ENCODE measurements around the gene UBR7. TPM values are rescaled to one million over a fixed set of nuclear protein-coding genes. Genes with fewer than 3 reads are reported as not detected.

Gene UBR7
- total RNA-seq, 1 donor, result 20.6 TPM

DNA sequence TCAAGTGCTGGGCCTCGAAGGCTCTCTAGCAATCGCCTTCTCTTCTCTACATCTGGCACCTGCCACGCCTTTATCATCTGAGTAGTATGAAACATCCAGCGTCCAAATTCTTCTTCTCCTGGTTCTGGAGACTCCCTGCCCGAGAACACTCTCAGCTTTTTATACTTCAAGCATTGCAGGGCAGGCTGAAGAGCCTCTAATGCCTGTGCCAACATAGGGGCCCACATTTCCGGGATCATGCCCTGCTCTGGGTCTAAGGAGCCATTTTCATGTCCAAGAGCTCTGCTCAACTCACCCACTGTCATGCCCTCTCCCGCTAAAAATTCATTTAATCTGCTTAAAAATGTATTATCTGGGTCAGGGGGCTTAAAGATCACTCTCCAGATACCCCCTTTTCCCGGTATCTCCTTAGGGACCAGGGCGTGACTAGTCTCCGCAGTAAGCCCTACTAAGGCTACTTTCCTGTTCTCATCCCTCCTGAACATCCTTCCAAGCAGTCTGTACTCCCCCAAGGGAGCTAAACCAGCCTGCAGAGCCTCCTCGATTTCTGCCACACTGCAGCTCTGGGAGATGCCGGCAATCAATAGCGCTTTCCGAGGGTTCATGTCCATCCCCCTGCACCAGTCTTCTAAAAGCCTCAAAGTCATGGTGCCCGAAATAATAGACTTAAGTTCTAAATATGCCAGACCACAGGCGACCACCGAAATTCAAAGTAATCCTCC lies 23.3 kb upstream of the UBR7 start:
- H3K9me3 ChIP-seq (ENCODE audit: low read depth, low read length), result no peaks in the 10 kb centered on the region
- peak overlapping the region; percentile 69 for H2AFZ ChIP-seq (ENCODE audit: low read length)
- H3K27ac ChIP-seq (ENCODE audit: low read depth, low read length), result peak overlapping the region; percentile 81
- H3K4me1 ChIP-seq (ENCODE audit: insufficient read depth, low read length), result peaks cover 15% of the 10 kb centered on the region
- H3K27me3 ChIP-seq (ENCODE audit: insufficient read depth, low read length), result no peaks in the 10 kb centered on the region
- H4K20me1 ChIP-seq (ENCODE audit: insufficient read depth, low read length), result peaks cover 9% of the 10 kb centered on the region
- TF ChIP-seq CTCF (IDR thresholded peaks at IDR 0.05; ENCODE audit: extremely low read depth, low read depth, low read length), result no peak
- H3K4me2 ChIP-seq (ENCODE audit: insufficient read depth, low read length), result peak overlapping the region; percentile 88
- H3K36me3 ChIP-seq (ENCODE audit: insufficient read depth, low read length), result peaks cover 8% of the 10 kb centered on the region
- DNase-seq (ENCODE audit: insufficient read length, low spot score, missing footprints), result peak; percentile 77
- peaks cover 45% of the 10 kb centered on the region for H3K79me2 ChIP-seq (ENCODE audit: insufficient read depth, low read length)
- peak overlapping the region; percentile 95 for H3K4me3 ChIP-seq (ENCODE audit: insufficient read depth, low read length)

GRCh38 chr14:93184391-93185348 lies 22.4 kb upstream of the UBR7 start, which contains the start of the genes LYSET and MOAP1:
LYSET (plus strand) TSS chr14:93185317; CDS start chr14:93185406, 89 bp downstream.
MOAP1 (minus strand) TSS chr14:93184897; CDS start chr14:93184242, 655 bp downstream.
- DNase-seq (ENCODE audit: insufficient read length, low spot score, missing footprints), result peak; percentile 98
- Histone ChIP-seq H4K20me1 (ENCODE audit: insufficient read depth, low read length) (peaks cover 9% of the 10 kb centered on the region), H3K4me2 (ENCODE audit: insufficient read depth, low read length) (peak within 1 kb of the TSS; percentile 99), H3K36me3 (ENCODE audit: insufficient read depth, low read length) (peaks cover 8% of the 10 kb centered on the region), H3K9me3 (ENCODE audit: low read depth, low read length) (no peaks in the 10 kb centered on the region), H2AFZ (ENCODE audit: low read length) (peak within 1 kb of the TSS; percentile 92), H3K79me2 (ENCODE audit: insufficient read depth, low read length) (peaks cover 45% of the 10 kb centered on the region), H3K27ac (ENCODE audit: low read depth, low read length) (peak within 1 kb of the TSS; percentile 94), H3K4me3 (ENCODE audit: insufficient read depth, low read length) (peak within 1 kb of the TSS; percentile 95), H3K27me3 (ENCODE audit: insufficient read depth, low read length) (no peaks in the 10 kb centered on the region), H3K4me1 (ENCODE audit: insufficient read depth, low read length) (peaks cover 13% of the 10 kb centered on the region)
- peak; percentile 10 for TF ChIP-seq CTCF (IDR thresholded peaks at IDR 0.05; ENCODE audit: extremely low read depth, low read depth, low read length)

DNA sequence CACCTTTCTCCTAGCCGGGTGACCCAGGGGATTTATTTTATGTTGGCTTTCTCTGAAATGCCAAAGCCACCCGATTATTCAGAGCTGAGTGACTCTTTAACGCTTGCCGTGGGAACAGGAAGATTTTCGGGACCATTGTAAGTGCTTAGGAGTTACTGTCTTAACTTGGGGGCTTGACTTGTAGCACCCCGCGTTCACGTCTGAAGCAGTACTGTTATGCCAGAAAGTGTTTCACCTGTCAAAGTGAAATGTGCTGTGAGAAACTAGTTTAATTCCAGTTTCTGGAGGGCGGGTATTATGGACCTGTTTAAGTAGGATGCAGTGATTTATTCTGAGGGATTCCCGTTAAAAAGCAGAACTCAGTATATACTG lies 21.7 kb upstream of the UBR7 start:
- Histone ChIP-seq H3K79me2 (ENCODE audit: insufficient read depth, low read length) (peaks cover 45% of the 10 kb centered on the region), H3K4me1 (ENCODE audit: insufficient read depth, low read length) (peaks cover 12% of the 10 kb centered on the region), H3K4me2 (ENCODE audit: insufficient read depth, low read length) (peak overlapping the region; percentile 99), H3K9me3 (ENCODE audit: low read depth, low read length) (no peaks in the 10 kb centered on the region), H3K27ac (ENCODE audit: low read depth, low read length) (peak overlapping the region; percentile 94), H3K4me3 (ENCODE audit: insufficient read depth, low read length) (peak overlapping the region; percentile 95), H3K36me3 (ENCODE audit: insufficient read depth, low read length) (peaks cover 8% of the 10 kb centered on the region), H4K20me1 (ENCODE audit: insufficient read depth, low read length) (peaks cover 9% of the 10 kb centered on the region), H3K27me3 (ENCODE audit: insufficient read depth, low read length) (no peaks in the 10 kb centered on the region), H2AFZ (ENCODE audit: low read length) (peak overlapping the region; percentile 92)
- no peak for TF ChIP-seq CTCF (IDR thresholded peaks at IDR 0.05; ENCODE audit: extremely low read depth, low read depth, low read length)
- DNase-seq (ENCODE audit: insufficient read length, low spot score, missing footprints), result peak; percentile 83
